ENCODE data around the gene POLR3C.

DNA sequence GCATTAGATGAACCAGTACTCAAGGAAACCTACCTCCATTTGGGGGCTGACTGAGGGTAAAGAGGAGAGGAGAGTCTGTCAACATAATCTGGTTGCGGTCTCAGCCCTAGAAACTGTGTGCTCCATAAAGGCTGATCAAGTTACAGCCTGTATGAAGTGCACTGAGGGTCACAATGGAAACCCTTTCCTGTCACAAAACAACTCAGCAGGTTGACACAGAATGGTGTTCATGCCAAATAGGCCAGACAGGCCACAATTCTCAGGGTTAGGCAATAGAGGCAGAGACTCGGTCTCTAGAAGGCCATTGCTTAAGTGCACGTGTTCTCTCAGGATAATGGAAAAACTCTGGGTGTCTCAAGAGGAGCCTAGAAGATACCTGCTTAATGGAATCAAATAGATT is 65.7 kb downstream of the POLR3C start:
- TF ChIP-seq EZH2 (IDR thresholded peaks at IDR 0.05; ENCODE audit: borderline replicate concordance, low read length): no peak
- TF ChIP-seq, protein P1, sequence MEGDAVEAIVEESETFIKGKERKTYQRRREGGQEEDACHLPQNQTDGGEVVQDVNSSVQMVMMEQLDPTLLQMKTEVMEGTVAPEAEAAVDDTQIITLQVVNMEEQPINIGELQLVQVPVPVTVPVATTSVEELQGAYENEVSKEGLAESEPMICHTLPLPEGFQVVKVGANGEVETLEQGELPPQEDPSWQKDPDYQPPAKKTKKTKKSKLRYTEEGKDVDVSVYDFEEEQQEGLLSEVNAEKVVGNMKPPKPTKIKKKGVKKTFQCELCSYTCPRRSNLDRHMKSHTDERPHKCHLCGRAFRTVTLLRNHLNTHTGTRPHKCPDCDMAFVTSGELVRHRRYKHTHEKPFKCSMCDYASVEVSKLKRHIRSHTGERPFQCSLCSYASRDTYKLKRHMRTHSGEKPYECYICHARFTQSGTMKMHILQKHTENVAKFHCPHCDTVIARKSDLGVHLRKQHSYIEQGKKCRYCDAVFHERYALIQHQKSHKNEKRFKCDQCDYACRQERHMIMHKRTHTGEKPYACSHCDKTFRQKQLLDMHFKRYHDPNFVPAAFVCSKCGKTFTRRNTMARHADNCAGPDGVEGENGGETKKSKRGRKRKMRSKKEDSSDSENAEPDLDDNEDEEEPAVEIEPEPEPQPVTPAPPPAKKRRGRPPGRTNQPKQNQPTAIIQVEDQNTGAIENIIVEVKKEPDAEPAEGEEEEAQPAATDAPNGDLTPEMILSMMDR (IDR thresholded peaks at IDR 0.05; ENCODE audit: low read length): no peak
